LoVo (cell line): ENCODE results near the gene PEX10.

Experiments used
- DNase-seq: peaks from one replicate; pipeline ENCODE4 v3.0.0-alpha.2; 2016; ENCODE audit warnings: low spot score

The PEX10 gene

DNA sequence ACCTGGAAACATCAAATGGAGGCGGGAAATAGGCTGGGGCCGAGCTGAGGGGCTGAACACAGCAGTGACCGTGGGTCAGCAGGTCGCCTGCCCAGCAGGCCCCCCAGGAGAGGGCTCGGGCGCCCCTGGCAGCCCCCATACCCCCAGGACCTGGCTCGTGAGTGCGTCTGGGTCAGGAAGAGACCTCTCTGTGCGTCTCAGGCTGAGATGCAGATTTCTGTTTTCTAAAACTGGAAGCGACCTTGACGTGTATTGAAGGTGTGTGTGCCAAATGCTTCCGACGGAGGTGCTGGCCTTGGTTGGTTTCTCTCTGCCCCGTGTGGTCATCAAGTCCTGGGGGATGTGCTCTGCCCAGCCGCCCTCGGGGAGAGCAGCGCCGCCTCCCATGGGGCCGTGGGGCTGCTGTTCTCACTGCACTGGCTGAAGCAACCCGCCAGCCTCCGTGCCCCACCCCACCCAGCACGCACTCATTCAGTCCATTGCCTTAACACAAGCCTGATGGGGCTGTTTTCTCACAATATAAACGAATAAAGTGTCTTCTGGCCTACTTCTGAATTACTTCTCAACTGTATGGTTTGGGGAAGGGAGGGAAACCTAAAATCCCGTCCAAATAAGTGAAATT is 7.4 kb downstream of the PEX10 start:
- no peak for DNase-seq

- DNase-seq = no peak
Observed at GRCh38 chr1:2404142-2404889, 8.0 kb downstream of the PEX10 start.

GRCh38 chr1:2403273-2403672 is 9.1 kb downstream of the PEX10 start:
- DNase-seq = no peak

- no peak for DNase-seq
Observed at GRCh38 chr1:2402420-2402819, 9.9 kb downstream of the PEX10 start.

DNA sequence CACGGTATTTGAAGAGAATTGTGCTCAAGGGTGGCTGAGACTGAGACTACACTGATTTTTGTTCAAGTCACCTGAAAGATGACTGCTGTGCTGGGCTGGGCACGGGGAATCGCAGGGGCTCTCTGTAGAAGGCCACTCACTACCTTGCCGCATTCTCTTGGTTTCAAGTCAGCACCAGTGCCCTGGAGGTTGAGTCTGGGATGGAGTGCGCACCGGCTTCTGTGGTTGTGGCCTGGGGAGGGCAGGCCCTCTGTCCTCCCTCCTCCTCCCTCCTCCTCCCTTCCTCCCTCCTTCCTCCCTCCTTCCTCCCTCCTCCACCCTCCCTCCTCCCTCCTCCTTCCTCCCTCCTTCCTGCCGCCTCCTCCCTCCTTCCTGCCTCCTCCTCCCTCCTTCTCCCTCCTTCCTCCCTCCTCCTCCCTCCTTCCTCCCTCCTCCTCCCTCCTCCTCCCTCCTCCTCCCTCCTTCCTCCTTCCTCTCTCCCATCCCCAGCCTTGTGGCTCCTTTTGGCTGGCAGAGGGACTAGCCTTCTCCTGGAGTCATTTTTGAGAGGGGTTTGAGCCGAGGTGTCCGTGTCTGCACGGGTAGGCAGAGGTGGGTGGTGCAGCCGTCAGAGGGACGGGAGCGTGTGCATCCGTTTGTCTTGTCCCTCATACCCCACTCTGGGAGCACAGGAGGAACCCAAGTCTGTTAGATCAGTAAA is 11.3 kb downstream of the PEX10 start:
- DNase-seq = no peak

DNA sequence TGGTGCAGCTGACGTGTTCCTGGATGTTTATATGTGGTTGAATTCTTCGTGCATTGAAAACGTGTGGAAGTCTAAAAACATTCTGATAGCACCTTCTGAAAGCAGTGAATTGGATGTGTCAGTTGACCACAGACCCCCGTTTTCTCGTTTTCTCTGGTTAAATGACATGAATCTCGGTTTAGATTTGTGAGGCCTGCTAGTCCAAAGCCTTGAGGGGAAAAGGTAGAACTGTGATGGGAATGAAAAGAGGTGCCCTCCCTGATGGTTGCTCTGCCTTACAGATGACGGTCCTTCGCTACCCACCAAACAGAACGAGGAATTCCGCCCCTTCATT is 11.8 kb downstream of the PEX10 start:
- no peak for DNase-seq

GRCh38 chr1:2399890-2400575 is 12.3 kb downstream of the PEX10 start:
- DNase-seq = no peak

GRCh38 chr1:2398871-2399270 is 13.5 kb downstream of the PEX10 start:
- DNase-seq = no peak

DNA sequence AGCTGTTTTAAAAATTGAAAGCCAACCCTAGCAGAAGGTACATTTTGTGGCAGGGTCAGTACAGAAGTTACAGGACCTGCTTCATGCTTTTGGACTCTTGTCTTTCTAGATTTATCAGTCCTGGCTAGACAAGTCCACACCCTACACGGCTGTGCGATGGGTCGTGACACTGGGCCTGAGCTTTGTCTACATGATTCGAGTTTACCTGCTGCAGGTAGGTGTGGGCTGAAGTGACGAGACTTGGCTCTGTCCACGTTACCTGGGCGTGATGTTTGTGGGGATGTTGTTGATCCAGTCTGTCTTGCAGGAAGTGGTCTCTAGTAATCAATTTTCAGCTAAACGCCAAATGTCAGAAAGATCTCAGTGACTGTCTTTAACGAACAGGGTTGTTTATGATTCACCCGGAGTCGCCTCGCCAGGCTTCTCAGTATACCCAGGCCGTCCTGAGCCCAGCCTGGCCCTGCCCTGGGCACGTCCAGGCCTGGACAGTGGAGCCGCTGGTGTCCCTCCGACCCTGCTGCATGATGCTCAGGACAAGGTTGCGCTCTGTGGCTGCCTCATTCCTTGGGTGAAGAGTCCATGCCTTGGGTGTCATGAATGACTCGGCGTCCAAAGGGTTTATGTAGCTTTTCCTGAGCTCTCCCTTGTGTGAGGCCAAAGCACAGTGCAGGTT is 15.2 kb downstream of the PEX10 start:
- DNase-seq = no peak

DNA sequence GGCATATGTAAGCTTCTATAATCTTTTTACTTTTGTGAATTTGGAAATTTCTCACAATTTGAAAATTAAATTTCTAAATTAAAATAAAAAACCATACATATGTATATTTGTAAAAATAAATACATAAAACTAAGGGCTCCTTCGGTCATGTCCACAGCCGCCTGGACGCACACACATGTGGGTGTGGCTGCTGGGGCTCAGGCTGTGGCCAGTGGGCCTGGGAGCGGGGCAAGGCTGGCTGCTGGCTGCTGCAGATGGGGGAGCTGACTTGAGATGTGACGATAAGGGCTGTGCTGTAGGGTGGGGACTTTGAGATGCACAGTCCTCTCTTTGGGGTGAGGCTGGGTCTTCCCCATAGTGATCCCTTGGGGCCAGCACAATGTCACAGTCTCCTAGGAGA is 15.9 kb downstream of the PEX10 start:
- DNase-seq = no peak

DNA sequence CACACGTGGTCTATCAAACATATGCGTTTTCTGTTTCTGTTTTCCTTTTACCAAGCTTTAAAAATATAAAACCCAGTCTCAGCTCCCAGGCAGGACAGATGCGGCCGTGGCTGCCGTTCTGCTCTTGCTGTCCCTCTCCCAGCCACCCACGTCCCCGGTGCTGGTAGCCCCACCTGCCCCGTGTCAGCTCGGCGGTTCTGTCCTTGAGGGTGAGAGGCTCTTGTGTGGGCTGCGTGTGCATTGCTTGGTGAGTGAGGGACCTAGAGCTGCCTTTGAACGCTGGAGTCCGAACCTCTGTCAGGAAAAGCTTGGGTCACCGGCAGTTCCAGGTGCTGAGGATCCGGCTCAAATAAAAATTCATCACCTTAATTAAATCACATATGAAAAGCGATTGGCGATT is 16.3 kb downstream of the PEX10 start:
- DNase-seq = no peak

- no peak for DNase-seq
Observed at GRCh38 chr1:2395245-2395644, 17.1 kb downstream of the PEX10 start.

GRCh38 chr1:2394761-2395160 is 17.6 kb downstream of the PEX10 start:
- no peak for DNase-seq

DNA sequence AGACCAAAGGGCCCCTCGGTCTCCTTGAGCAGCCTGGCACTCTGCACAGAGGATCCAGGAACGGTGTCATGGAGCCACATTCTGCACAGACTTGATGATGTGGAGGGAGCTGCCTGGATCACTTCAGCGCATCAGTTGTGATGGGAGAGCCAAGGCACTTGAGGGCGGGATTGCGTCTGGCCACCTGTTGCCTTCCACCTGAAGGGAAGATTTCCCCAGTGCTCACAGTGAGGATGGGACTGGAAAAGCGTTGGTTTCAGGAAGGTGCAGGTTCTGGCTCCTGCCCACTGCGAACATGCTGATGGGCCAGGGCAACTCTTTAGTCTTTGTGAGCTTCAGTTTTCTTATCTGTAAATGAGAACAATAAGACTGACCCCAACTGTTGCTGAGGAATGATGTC is 18.1 kb downstream of the PEX10 start:
- DNase-seq = no peak

DNA sequence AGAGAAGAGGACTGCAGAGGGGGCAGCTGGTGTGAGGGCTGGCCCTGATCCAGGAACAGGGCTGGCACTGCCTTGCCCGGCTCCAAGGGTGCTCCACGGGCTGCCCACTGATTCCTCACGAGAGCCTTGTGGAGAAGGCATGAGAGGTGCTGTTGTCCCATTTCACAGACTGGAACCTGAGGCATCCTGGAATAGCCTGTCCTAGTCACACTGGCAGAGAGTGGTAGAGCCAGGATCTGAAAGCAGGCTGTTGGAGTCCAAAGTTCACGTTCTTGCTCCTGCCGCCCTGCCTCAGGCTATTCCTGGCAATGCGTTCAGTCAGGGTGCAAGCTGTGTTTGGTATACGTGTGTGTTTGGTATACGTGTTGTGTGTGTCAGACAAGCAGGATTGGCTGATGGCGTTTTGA is 18.9 kb downstream of the PEX10 start:
- DNase-seq = no peak

DNA sequence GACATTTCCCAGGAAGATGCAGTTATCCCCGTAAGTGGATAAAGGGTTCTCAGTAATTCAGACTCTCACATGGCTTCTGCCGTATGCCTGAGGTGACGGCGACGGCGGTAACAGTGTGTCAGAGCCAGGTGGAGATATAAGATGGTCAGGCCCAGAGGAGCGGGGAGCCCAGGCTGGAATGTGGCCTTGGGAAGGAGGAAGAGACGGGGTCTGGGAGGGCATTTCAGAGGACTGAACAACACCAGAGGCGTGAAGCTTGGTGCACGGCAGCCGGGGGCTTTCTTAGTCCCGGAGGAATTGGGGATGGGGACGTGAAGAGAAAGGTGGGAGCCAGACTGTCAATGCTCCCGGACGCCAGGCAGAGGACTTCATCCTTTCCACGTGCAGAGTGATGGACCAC is 19.7 kb downstream of the PEX10 start:
- DNase-seq = no peak

- no peak for DNase-seq
Observed at GRCh38 chr1:2391931-2392509, 20.3 kb downstream of the PEX10 start.

DNA sequence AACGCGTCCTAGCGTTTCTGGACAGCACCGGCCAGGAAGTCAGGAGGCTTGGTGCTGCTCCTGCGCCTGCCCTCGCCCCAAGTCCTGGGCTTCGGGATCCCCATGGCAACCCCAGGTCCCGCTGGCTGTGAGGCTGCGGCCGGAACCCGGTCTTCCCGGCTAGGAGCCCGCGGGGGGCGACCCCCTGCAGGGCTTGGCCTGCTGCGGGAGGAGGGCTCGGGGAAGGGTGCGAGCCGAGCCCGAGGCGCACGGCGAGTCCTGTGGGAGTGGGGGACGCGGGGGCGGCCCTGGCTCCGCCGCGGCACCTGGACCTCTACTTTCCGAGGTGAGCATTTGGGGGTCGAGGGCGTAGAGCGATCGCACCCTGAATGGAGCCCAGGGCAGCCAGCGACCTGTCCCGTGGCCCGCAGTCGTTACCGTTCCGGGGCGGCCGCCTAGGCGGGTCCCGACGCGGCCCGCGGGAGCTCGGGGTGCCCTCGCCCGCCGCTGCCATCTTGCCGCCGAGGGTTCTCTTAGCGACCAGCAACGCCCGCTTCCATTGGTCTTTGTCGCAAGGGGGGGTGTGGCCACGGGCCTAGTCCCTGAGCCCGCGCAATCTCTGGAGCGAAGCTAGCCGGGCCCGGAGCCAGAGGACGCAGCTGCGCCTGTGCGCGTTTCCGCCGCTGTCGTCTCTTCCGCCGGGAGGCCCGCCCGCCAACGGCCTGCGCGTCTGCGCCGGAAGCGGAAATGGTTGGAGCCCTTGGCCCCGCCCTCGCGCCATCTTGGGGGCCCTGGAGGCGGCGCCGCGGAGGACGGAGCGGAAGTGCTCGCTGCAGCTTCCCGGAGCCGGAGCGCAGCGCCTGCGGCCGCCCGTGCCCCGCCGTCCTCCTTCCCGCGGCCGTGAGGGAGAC is 21.1 kb downstream of the PEX10 start, which contains the start of the genes MORN1 and RER1:
Gene MORN1, minus strand, starts transcription at position 514 of the 890 bp plus-strand sequence. Its CDS starts 21 bp downstream, at position 493.
Gene RER1, plus strand, starts transcription at position 801 of the 890 bp plus-strand sequence. CDS start 3,950 bp downstream, outside the sequence.
- peak; percentile 100 for DNase-seq

- DNase-seq = no peak
Observed at GRCh38 chr1:2389644-2390043, 22.7 kb downstream of the PEX10 start.
